Measurements from ENCODE around the gene OR14K1. TPM values are rescaled to one million over a fixed set of nuclear protein-coding genes. Genes with fewer than 3 reads are reported as not detected.
"Not testable (repeated sequence)": the region's sequence is repeated elsewhere in the genome, so short reads cannot be mapped to it uniquely, and the experiment has no call there.

OR14K1 gene
- not detected in 2 replicates for total RNA-seq

- no peak for DNase-seq
Observed at GRCh38 chr1:247738315-247738714, at the start of gene OR14K1. OR14K1 (plus strand) TSS chr1:247738615; CDS start chr1:247738615, 0 bp downstream.

- DNase-seq, result no peak
Observed at GRCh38 chr1:247701338-247701737, 37.1 kb upstream of the OR14K1 start.

- DNase-seq, result not testable (repeated sequence)
Observed at GRCh38 chr1:247710681-247711080, 27.7 kb upstream of the OR14K1 start.

GRCh38 chr1:247713753-247714152 lies 24.7 kb upstream of the OR14K1 start:
- no peak for DNase-seq

- no peak for DNase-seq
Observed at GRCh38 chr1:247716546-247716945, 21.9 kb upstream of the OR14K1 start, which contains the start of gene OR6F1. OR6F1 (minus strand) TSS chr1:247716646; CDS start chr1:247712755, 3,891 bp downstream.

- DNase-seq, result no peak
Observed at GRCh38 chr1:247721222-247721621, 17.2 kb upstream of the OR14K1 start.

GRCh38 chr1:247740721-247741120 lies 2.3 kb downstream of the OR14K1 start:
- no peak for DNase-seq

GRCh38 chr1:247741756-247742155 lies 3.3 kb downstream of the OR14K1 start:
- DNase-seq, result no peak

- DNase-seq, result not testable (repeated sequence)
Observed at GRCh38 chr1:247742215-247742760, 3.9 kb downstream of the OR14K1 start.

- no peak for DNase-seq
Observed at GRCh38 chr1:247746391-247746935, 8.0 kb downstream of the OR14K1 start.

- no peak for DNase-seq
Observed at GRCh38 chr1:247747616-247748015, 9.2 kb downstream of the OR14K1 start.

GRCh38 chr1:247748041-247748440 lies 9.6 kb downstream of the OR14K1 start, which contains the start of gene OR14A2:
OR14A2 (minus strand) TSS chr1:247748141.
- no peak for DNase-seq

GRCh38 chr1:247749870-247750269 lies 11.5 kb downstream of the OR14K1 start:
- DNase-seq, result no peak

GRCh38 chr1:247754311-247754710 lies 15.9 kb downstream of the OR14K1 start:
- DNase-seq, result not testable (repeated sequence)

- DNase-seq, result no peak
Observed at GRCh38 chr1:247760456-247760855, 22.0 kb downstream of the OR14K1 start, which contains the start of gene OR1C1. OR1C1 (minus strand) TSS chr1:247760556; CDS start chr1:247758406, 2,150 bp downstream.

GRCh38 chr1:247769603-247770002 lies 31.2 kb downstream of the OR14K1 start:
- DNase-seq, result no peak

Other genes starting within 250 kb of the OR14K1 start
- gene OR2C3, start 202.2 kb upstream of the OR14K1 start, total RNA-seq, result under 0.01 TPM in 1 of 2 replicates, not detected in the other
- not detected in 2 replicates for gene GCSAML, start 189.5 kb upstream of the OR14K1 start, total RNA-seq
- gene OR2G2, start 150.3 kb upstream of the OR14K1 start, total RNA-seq, result not detected in 2 replicates
- gene OR2G3, start 133.0 kb upstream of the OR14K1 start, total RNA-seq, result not detected in 2 replicates
- gene OR13G1, start 58.9 kb upstream of the OR14K1 start, total RNA-seq, result not detected in 2 replicates
- gene OR6F1, start 22.0 kb upstream of the OR14K1 start, total RNA-seq, result not detected in 2 replicates
- not detected in 2 replicates for gene OR14A2, start 9.5 kb downstream of the OR14K1 start, total RNA-seq
- not detected in 2 replicates for gene OR1C1, start 21.9 kb downstream of the OR14K1 start, total RNA-seq
- not detected in 2 replicates for gene OR14A16, start 85.5 kb downstream of the OR14K1 start, total RNA-seq
- not detected in 2 replicates for gene OR11L1, start 103.3 kb downstream of the OR14K1 start, total RNA-seq
- 0.17 and 0.37 TPM in 2 replicates for gene TRIM58, start 118.6 kb downstream of the OR14K1 start, total RNA-seq
- not detected in 2 replicates for gene OR2W3, start 157.0 kb downstream of the OR14K1 start, total RNA-seq
- not detected in 2 replicates for gene OR2T8, start 181.6 kb downstream of the OR14K1 start, total RNA-seq
- gene OR2AJ1, start 186.3 kb downstream of the OR14K1 start, total RNA-seq, result not detected in 2 replicates
- gene OR2L8, start 210.2 kb downstream of the OR14K1 start, total RNA-seq, result 0.17 TPM in 1 of 2 replicates, not detected in the other
- gene OR2AK2, start 226.6 kb downstream of the OR14K1 start, total RNA-seq, result not detected in 2 replicates

Data from dermis blood vessel endothelial cell (primary cell).